ENCODE measurements around the gene BSCL2. TPM values are rescaled to one million over a fixed set of nuclear protein-coding genes. Genes with fewer than 3 reads are reported as not detected.
"Not testable (repeated sequence)": the region's sequence is repeated elsewhere in the genome, so short reads cannot be mapped to it uniquely, and the experiment has no call there.

BSCL2 gene
- total RNA-seq = 23.0 TPM
- long read RNA-seq, transcript BSCL2-207 (11 exons, 1,516 nt) = major isoform, 5 of 13 reads
- long read RNA-seq, partial matches to known transcripts = 1 of 13 reads
- long read RNA-seq, other reads (novel, unspliced or antisense) = 4 of 13 reads

- intact Hi-C loops (cut with DNase I) = loop anchor here (5.0 to 10.0 kb wide), 2 partner anchors 40 to 113 kb away; partner anchors contain the start of genes C11orf98, CSKMT and TUT1
- ATAC-seq = no peak
- no peak for DNase-seq (ENCODE audit: missing footprints)
These were observed at the start of gene BSCL2, which contains the start of gene GNG3 for GRCh38 chr11:62707277-62707861. TSS of gene BSCL2 (minus strand) at chr11:62707424. CDS start at chr11:62707195, 229 bp downstream. TSS of gene GNG3 (plus strand) at chr11:62707676. CDS start at chr11:62708296, 620 bp downstream.

- intact Hi-C loops (cut with DNase I) = no loop called here
- no peak for DNase-seq (ENCODE audit: missing footprints)
These were observed 47.9 kb upstream of the BSCL2 start for GRCh38 chr11:62755086-62755615.

GRCh38 chr11:62753736-62754603, 46.7 kb upstream of the BSCL2 start, which contains the start of gene ZBTB3:
TSS of gene ZBTB3 (minus strand) at chr11:62754160. CDS start at chr11:62753664, 496 bp downstream.
- intact Hi-C loops (cut with DNase I) = loop anchor here (1.0 kb wide), 1 partner anchor 27 kb away; the partner anchor contains the start of gene HNRNPUL2
- DNase-seq (ENCODE audit: missing footprints) = peak; percentile 98
- ATAC-seq = peak; percentile 98

More at GRCh38 chr11:62755086-62755615, 47.9 kb upstream of the BSCL2 start:
- ATAC-seq = no peak

GRCh38 chr11:62752994-62753735, 45.9 kb upstream of the BSCL2 start:
- ATAC-seq = no peak
- intact Hi-C loops (cut with DNase I) = loop anchor here (1.0 kb wide), 1 partner anchor 26 kb away; the partner anchor contains the start of gene HNRNPUL2

GRCh38 chr11:62752177-62752785, 45.1 kb upstream of the BSCL2 start:
- ATAC-seq (no peak), DNase-seq (ENCODE audit: missing footprints) (no peak)
- intact Hi-C loops (cut with DNase I) = no loop called here

More at GRCh38 chr11:62752994-62753735, 45.9 kb upstream of the BSCL2 start:
- DNase-seq (ENCODE audit: missing footprints) = no peak

- intact Hi-C loops (cut with DNase I); DNase-seq (ENCODE audit: missing footprints); ATAC-seq: not testable (repeated sequence)
These were observed 42.7 kb upstream of the BSCL2 start for GRCh38 chr11:62749931-62750330.

GRCh38 chr11:62747475-62748160, 40.4 kb upstream of the BSCL2 start:
- intact Hi-C loops (cut with DNase I) = no loop called here
- no peak for DNase-seq (ENCODE audit: missing footprints)
- ATAC-seq = no peak

GRCh38 chr11:62737196-62737595, 30.0 kb upstream of the BSCL2 start:
- intact Hi-C loops (cut with DNase I) = no loop called here
- DNase-seq (ENCODE audit: missing footprints) (no peak), ATAC-seq (no peak)

GRCh38 chr11:62732830-62733229, 25.6 kb upstream of the BSCL2 start:
- DNase-seq (ENCODE audit: missing footprints) (no peak), ATAC-seq (no peak)
- intact Hi-C loops (cut with DNase I) = no loop called here

- DNase-seq (ENCODE audit: missing footprints); intact Hi-C loops (cut with DNase I); ATAC-seq: not testable (repeated sequence)
These were observed 22.9 kb upstream of the BSCL2 start for GRCh38 chr11:62730076-62730475.

- intact Hi-C loops (cut with DNase I) = loop anchor here (2.0 to 5.0 kb wide), 4 partner anchors 58 to 129 kb away; partner anchors contain the start of genes C11orf98, CSKMT, STX5 and TEX54
- ATAC-seq = peak; percentile 71
- DNase-seq (ENCODE audit: missing footprints) = peak; percentile 93
These were observed 21.2 kb upstream of the BSCL2 start, which contains the start of gene TTC9C for GRCh38 chr11:62728171-62728988. TSS of gene TTC9C (plus strand) at chr11:62728486. CDS start at chr11:62728849, 363 bp downstream.

- peak; percentile 83 for ATAC-seq
- intact Hi-C loops (cut with DNase I) = loop anchor here (1.0 to 5.0 kb wide), 6 partner anchors 19 to 129 kb away; partner anchors contain the start of genes C11orf98, CSKMT, STX5 and TEX54
- no peak for DNase-seq (ENCODE audit: missing footprints)
These were observed 20.6 kb upstream of the BSCL2 start for GRCh38 chr11:62727872-62728170.

GRCh38 chr11:62727165-62727871, 20.1 kb upstream of the BSCL2 start, which contains the start of gene HNRNPUL2:
TSS of gene HNRNPUL2 (minus strand) at chr11:62727457. CDS start at chr11:62727156, 301 bp downstream.
- intact Hi-C loops (cut with DNase I) = loop anchor here (1.0 to 5.0 kb wide), 5 partner anchors 19 to 130 kb away; partner anchors contain the start of genes C11orf98, CSKMT, STX5 and TEX54
- DNase-seq (ENCODE audit: missing footprints) (peak; percentile 99), ATAC-seq (peak; percentile 94)

GRCh38 chr11:62726915-62727164, 19.6 kb upstream of the BSCL2 start:
- ATAC-seq (peak; percentile 5), DNase-seq (ENCODE audit: missing footprints) (no peak)
- intact Hi-C loops (cut with DNase I) = loop anchor here (1.0 to 5.0 kb wide), 5 partner anchors 18 to 130 kb away; partner anchors contain the start of genes C11orf98, CSKMT, STX5 and TEX54

- ATAC-seq = no peak
- no peak for DNase-seq (ENCODE audit: missing footprints)
These were observed 19.1 kb upstream of the BSCL2 start for GRCh38 chr11:62726156-62726914.

More at GRCh38 chr11:62726156-62726914, 19.1 kb upstream of the BSCL2 start:
- intact Hi-C loops (cut with DNase I) = loop anchor here (2.0 to 5.0 kb wide), 4 partner anchors 18 to 131 kb away; partner anchors contain the start of genes C11orf98, CSKMT, STX5 and TEX54

All from Right ventricle myocardium inferior (tissue), 1 donor.